HG03060 (cell line): ENCODE results near the gene EIF2B5.

Experiments
- ATAC-seq: cut with Tn5 transposase; IDR thresholded peaks from one replicate; pipeline ENCODE4 v1.9.1; 2021; ENCODE audit warnings: low read depth, moderate number of reproducible peaks; ENCODE audit not compliant: unreplicated experiment

EIF2B5 gene

DNA sequence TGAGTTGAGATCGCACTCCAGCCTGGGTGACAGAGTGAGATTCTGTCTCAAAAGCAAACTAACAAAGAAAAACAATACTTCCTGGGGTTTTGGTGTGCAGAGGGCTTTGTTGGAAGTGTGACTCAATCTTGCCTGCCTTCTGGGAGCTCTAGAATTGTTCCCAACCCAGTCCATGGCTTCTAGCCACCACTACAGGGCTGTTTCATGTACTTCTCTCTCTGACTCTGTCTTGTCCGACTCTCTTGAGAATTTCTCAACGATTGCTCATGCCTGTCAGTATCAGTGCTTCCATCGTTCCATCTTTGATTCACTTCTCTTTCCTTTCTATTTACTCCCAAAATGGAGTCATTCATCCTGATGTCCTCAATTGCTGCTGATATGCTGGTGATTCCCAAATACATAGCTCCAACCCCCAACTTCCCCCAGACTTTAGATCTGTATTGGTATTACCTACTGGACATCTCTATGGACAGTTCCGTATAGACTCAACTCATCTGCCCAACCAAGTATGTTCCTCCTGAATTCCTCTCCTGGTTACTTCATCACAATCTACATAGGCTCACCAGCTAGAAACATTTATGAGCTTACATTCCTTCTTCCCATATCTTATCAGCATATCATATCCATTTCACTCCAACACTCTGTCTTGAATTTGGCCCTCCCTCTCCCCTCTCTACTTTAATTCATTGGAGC lies 37.7 kb downstream of the EIF2B5 start:
- no peak for ATAC-seq

DNA sequence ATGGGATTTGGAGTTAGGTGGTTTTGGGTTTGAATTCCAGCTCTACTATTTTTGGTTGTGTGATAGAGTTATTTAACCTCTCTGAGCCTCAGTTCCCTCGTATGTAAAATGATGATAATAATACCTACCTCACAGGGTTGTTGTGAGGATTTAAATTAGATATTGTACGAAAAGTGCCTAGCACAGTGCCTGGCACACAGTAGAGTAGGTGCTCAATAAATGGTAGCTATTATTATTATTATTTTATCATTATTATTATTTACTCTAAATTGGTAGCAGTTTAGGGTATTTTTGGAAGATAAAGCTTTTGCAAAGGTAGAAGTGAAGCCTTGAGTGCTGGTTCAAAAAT lies 38.2 kb downstream of the EIF2B5 start:
- ATAC-seq, result no peak

DNA sequence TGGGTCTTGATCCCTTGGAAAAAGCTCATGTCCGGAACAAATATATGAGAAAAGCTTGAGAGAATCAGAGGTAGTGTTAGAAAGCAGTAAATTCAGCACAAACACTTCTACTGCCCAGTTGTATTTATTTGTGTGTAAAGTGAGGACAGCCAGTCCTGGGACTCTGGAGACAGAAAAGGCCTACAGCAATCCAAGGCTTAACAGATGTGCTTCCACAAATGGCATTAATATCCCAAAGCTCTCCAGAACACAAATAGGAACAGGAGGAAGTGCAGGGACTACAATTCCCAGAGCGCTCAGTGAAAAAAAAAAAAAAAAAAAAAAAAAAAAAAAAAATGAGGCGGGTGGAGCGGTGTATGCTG lies 39.1 kb downstream of the EIF2B5 start:
- ATAC-seq, result no peak

DNA sequence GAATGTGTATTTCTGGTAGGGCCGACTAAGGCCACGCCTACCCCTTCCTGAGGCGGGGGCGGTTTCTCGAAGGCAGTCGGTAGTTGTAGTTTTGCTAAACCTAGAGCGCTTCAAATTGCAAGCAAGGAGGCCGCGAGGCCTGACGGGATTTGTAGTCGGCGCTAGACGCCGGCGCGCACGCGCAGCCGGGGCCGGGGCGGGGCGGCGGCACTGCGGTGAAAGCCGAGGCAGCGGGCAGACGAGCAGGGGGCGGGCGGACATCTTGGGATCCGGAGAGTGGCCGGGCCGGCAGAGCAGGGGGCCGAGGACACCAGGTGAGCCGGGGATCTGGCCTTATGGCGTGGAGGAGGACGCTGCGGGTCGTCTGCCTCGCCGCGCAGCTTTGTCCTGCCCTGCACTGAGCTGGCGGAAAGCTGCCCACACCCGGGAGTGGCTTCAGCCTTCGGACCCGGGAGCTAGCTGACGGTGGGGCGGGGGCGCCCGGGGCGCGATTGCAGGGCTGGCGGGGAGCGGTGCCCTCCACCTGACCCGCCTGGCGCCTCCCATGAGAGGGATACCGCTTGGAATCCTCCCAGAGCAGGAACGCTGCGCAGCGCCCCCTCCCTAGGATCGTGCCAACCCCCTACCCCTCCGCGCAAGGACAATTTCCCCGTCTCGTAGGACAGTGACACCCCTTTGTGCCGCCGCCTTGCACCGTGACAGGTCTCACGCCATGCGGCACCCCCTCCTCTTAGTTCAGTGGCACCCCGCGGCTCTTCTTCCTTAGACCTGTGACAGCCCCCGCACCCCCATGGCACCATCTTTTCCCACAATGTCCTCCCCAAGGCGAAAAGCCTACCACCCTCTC lies 39.7 kb downstream of the EIF2B5 start, which contains the start of gene AP2M1:
Gene AP2M1 (plus strand): TSS at position 210 of the 847 bp plus-strand sequence. CDS start 2,139 bp downstream, outside the sequence.
- ATAC-seq, result peak; percentile 93

DNA sequence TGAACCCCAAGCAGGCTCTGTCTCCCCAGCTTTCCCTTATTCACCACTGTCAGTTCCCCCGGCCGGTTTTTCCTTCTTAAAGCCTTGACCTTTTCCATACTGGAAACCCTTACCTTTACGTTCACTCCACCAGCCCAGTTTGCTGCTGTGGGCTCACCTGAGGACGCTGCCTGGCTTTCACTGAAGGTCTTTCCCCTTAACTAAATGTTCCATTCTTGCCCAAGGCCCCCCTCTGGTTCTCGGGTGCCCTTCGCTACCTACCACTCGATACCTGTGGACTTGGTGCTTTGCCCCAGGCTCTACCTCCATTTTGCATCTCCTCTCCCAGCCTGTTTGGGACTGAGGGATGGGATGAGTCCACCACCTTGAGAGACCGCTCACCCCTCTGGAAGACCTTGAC lies 40.3 kb downstream of the EIF2B5 start:
- ATAC-seq, result no peak

DNA sequence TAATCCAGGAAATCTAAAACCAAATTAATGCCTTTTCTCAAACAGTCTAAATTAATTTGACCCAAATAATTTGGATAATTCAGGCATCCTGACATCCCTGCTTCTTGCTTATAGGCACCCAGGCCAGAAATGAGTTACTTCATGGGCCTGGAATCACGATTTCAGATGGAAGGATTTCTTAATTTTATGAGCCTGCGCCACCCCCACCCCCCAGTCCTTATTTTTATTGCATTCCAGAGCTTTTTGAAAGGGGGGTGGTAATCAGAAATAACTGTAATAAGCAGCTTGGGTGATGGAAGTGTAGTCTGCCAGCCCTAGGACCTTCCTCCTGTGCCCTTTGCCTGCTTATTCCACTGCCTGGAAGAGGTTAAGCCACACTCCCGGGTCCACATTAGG lies 40.8 kb downstream of the EIF2B5 start:
- ATAC-seq, result no peak

DNA sequence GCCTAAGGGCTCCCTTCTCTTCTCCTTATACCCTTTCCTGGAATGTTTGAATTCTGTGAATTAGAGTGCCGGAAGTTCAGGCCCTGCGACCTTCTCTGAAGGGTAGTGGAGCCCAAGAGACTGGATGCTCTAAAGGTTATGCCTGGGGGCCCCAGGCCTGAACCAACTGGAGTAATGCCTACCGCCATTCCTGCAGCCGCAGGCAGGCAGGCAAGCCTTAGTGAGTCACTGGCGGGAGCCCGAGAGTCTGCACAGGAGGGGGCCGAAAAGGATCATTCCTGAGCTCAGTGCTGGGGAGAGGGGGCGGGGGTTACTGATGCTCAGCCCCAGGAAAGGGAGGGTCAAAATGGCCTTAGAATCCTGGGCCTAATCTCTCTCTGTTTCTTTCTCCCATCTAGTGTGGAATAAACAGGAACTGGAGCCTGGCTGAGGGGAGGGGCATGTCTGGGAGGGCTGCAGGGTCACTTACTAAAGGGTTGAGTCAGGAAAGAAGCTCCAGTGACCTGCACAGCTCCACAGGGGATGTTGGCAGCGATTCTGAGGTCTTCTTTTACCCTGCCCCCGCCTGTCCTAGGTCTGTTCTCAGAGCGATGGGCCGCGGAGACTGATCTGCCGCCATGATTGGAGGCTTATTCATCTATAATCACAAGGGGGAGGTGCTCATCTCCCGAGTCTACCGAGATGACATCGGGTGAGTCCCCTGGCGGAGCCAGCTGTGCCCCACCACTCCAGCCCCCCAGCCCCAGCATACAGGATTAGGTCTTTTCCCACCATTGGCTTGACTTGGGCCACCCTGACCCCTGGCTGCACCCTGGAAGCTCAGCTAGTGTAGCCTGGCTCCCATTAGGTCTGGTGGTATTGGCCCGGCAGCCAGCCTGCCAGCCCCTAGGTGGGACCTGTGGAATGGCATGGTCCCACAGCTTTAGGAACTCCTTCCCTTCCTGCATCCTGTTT lies 41.5 kb downstream of the EIF2B5 start:
- no peak for ATAC-seq

DNA sequence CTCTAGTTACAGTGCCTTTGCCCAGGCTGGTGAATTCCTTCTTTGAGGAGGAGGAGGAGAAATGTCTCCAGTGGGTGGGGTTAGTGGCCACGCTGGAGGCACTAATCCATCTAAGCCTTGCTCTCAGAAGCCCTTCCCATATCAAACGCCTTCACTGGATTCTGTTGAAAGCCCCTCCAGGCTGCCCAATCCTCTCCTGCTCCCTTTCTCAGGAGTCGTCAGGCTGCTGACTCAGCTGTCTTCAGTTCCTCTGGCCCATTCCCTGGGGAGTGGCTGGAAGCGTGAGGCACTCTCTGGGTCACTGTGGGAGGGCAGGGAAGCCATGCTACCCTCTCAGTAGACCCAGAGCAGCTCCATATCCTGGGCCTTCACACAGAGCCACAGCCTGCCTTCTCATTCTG lies 42.2 kb downstream of the EIF2B5 start:
- ATAC-seq, result no peak

DNA sequence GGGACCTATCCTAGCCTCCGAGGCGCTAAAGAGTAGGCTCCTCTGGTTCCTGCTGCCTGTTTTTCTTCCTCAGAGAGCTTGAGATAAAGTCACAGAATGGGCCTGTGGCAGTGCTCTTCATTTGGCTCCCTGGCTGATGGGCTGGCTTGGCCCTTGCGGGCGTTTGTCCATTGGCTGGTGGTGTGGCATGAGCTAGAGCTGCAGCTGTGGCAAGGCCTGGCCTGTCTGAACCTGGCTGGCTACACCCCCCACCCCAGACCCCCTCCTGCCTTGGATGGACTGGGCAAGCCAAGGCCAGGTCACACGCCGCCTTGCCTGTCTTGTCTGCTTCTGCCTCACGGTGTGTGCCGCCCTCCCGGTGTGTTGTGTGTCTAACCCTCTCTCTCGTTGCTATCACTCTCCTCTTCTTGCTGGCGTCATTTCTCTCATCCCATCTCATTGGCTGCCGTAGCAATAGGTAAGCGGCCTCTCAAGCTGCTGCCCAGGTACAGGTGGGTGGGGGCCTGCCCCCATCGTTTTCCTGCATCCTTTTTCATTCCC lies 42.7 kb downstream of the EIF2B5 start:
- no peak for ATAC-seq

DNA sequence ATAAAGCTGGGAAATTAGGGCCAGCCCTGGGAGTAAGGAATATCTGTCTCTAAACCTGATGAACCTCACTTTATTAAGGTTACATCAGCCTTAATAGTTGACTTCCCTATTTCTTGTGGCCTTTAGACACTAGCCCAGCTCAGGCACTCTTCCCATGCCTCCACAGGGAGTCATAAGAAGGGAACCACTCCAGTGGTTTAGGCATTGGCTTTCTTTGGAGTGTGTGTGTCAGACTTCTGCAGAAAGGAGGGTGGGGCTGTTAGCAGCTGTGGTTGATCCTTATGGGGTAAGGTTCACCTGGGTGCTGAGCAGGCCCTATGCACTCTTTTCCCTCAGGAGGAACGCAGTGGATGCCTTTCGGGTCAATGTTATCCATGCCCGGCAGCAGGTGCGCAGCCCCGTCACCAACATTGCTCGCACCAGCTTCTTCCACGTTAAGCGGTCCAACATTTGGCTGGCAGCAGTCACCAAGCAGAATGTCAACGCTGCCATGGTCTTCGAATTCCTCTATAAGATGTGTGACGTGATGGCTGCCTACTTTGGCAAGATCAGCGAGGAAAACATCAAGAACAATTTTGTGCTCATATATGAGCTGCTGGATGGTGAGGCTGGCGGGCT lies 43.5 kb downstream of the EIF2B5 start:
- no peak for ATAC-seq

DNA sequence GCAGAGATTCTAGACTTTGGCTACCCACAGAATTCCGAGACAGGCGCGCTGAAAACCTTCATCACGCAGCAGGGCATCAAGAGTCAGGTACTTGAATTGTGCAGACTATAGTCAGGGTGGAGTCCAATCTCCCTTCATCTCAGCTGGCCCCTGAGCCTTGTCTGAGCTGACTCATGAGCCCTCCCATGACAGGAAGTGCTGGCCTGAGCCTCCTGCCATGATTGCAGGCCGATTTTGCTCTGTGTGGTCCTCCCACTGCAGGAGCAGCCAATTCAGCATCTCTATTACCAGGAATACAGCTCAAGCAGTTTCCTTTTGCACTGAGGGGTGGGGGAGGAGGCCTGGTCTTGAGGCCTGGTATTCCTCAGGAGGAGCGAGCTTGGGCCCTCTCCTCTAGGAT lies 45.0 kb downstream of the EIF2B5 start:
- no peak for ATAC-seq

DNA sequence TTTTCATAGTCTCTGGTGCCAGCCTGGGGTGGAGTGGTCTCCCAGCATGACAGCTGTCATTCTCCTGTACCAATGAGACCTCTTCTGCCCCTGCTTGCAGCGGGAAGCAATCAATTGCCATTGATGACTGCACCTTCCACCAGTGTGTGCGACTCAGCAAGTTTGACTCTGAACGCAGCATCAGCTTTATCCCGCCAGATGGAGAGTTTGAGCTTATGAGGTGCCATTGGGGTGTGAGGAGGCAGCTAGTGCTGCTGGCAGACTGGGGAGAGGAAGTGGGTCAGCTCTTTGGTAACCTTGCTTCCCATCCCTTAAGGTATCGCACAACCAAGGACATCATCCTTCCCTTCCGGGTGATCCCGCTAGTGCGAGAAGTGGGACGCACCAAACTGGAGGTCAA lies 46.4 kb downstream of the EIF2B5 start:
- no peak for ATAC-seq

DNA sequence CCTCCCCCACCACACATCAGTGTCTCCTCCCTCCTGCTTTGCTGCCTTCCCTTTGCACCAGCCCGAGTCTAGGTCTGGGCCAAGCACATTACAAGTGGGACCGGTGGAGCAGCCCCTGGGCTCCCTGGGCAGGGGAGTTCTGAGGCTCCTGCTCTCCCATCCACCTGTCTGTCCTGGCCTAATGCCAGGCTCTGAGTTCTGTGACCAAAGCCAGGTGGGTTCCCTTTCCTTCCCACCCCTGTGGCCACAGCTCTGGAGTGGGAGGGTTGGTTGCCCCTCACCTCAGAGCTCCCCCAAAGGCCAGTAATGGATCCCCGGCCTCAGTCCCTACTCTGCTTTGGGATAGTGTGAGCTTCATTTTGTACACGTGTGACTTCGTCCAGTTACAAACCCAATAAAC lies 48.5 kb downstream of the EIF2B5 start:
- ATAC-seq, result no peak

DNA sequence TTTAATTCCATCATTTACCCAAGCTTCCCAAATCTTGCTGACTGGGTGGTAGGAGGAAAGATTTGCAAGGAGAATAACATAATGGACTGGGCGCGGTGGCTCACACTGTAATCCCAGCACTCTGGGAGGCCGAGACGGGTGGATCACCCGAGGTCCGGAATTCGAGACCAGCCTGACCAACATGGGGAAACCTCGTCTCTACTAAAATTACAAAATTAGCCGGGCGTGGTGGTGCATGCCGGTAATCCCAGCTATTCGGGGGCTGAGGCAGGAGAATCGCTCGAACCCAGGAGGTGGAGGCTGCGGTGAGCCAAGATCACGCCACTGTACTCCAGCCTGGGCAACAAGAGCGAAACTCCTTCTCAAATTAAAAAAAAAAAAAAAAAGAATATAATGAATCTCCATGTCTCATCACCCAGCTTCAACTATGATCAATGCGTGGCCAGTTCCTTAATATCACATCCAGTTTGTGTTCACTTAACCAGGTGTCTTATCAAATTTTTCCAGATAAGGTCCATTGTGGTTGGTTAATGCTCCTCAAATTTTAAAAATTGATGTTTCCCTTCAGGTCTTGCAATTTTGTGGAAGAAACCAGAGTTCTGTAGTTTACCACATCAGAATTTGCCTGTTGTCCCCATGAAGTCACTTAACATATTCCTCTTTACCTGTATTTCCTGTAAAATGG lies 49.5 kb downstream of the EIF2B5 start:
- ATAC-seq, result no peak

DNA sequence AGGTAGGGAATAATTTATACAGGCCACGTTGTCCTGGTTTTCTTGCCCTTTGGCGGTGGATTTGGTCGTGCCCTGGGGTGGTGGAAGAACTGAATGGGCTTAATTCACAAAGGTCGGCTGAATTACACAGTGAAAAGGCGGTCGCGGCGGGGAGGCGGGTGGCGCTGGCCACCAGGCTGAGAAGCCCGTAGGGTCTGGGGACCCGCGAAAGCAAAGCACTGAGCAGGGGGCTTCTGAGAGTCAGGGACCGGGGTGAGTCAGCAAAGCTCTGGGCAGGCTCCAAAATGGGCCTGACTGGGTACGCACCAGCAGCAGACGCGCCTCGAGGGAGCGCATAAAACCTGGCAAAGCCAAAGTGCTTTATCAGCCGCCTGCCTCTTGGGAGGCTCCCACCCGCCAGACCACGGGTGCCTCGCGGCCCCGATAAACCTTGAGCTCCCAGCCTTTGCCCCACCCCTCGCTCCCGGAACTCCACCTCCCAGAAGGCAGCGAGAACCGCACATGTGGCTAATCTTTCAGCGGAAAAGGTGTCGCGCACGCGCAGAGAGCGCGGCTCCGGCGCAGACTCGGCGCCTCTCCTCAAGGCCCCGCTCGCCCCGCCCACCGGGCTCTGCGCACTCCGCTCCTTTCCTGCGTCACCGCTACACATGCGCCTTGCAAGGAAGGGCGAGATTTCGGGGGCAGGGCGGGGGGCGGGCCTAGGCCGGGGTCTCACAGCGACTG lies 50.5 kb downstream of the EIF2B5 start:
- peak; percentile 91 for ATAC-seq

DNA sequence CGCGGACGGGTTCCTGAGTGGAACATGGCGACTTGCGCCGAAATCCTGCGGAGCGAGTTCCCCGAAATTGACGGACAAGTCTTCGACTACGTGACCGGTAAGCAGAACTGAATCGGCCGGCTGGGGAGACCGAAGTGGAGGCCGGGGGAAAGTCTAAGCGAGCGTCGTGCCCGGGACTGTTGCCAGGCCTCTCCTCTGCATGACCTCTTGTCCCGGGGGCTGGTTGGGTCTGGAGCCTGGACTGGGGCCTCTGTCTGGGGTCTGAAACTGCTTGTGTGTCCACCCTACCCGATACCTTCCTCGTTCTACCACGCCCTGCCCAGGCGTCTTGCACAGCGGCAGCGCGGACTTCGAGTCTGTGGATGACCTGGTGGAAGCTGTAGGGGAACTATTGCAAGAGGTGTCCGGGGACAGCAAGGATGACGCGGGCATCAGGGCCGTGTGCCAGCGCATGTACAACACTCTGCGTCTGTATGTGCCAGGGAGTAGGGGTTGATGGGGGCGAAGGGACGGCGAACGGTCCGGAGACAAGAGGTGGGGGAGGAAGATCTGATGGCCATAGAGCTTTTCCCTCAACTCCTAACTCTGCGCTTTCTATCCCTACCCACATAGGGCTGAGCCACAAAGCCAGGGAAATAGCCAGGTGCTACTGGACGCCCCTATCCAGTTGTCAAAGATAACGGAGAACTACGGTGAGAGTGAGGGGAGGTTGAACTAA lies 51.2 kb downstream of the EIF2B5 start, which contains the start of gene ABCF3:
Gene ABCF3 (plus strand): TSS at position 16 of the 718 bp plus-strand sequence. CDS start 9 bp downstream, at position 25.
- peak; percentile 7 for ATAC-seq

DNA sequence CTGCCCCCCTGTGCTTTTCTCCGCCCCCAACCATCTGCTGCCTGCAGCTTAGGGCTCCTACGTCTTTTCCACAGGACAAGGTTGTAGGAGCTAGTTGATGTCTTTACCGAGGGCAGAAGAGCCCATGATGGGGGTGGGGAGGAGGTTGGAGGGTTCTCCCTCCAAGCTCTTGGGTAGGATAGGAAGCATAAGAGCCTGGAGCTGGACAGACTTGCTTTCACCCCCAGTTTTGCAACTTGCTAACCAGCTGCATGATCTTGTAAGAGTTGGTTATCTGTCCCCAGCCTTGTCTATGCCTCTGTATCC lies 51.7 kb downstream of the EIF2B5 start:
- ATAC-seq, result no peak

DNA sequence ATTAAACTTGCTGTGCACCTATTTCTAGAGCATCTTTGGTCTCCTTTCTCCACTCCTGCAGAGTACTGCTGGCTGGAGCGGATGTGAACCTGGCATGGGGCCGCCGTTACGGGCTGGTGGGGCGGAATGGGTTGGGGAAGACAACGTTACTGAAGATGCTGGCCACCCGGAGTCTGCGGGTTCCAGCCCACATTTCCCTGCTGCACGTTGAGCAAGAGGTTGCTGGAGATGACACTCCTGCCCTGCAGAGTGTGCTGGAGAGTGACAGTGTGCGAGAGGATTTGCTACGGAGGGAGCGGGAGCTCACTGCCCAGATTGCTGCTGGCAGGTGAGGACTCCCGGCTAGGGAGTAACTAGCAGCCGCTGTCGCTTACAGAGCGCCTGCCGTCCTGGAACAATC lies 52.9 kb downstream of the EIF2B5 start:
- no peak for ATAC-seq
